Activated CD4-positive, alpha-beta T cell treated with anti-CD3 and anti-CD28 coated beads for 24 hours (primary cell): ENCODE data around the gene SUPV3L1.
"Not testable (repeated sequence)": the region's sequence is repeated elsewhere in the genome, so short reads cannot be mapped to it uniquely, and the experiment has no call there.

Experiments
- DNase-seq, 2 donors: peaks; one replicate each; pipeline ENCODE4 v3.0.0-alpha.2; 2020; ENCODE audit warnings: low read depth in 2 of 2

The SUPV3L1 gene

GRCh38 chr10:69179743-69180524, at the start of gene SUPV3L1:
SUPV3L1 (plus strand) TSS chr10:69180234; CDS start chr10:69180292, 58 bp downstream.
- peak; percentile 75 to 77 for DNase-seq

DNA sequence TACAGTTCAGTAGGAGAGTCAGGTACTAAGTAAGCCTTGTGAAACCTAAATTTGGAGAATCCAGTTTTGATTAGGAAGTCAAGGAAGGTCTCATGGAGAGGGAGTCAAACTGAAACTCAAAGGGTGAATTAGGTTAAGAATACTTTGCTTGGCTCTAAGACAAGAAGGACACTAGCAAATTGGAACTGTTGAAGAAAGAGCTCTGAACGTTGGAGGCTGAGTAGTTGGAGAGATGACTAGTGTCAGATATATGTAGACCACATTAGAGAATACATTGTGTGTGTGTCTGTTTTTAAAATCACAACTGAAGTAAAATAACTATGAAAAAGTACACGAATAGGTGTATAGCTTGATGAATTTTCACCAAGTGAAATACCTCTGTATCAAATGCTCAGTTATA, 49.8 kb upstream of the SUPV3L1 start:
- DNase-seq: no peak

DNA sequence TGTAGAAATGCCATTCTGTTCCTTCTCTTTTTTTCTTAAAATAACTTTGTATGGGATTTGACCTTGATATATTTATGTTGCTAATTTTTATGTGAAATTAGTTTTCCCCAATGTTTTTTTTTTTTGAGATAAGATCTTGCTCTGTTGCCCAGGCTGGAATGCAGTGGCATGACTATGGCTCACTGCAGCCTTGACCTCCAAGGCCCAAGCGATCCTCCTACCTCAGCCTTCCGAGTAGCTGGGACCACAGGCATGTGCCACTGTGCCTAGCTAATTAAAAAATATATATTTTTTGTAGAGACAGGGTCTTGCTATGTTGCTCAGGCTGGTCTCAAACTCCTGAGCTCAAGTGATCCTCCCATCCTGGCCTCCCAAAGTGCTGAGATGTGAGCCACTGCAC, 40.1 kb upstream of the SUPV3L1 start:
- no peak for DNase-seq

DNA sequence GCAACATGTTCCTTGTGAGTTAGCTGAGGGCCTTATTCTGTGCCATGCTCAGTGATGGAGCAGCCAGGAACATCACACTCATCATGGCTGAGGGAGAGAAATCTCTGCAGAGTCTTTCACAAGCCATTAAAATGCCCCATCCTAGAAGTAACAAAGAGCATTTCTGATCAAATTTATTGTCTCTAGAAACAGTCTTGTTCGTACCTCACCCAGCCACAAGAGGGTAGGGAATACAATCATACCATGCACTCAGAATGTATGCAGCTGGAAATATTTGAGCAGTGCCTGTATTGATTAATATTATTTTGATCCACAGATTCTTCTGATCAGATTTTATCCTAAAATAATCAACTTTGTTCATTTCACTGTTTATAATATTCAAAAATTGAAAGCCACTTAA, 38.7 kb upstream of the SUPV3L1 start:
- no peak for DNase-seq

- not testable (repeated sequence) for DNase-seq
Measured at GRCh38 chr10:69142074-69142473, 38.0 kb upstream of the SUPV3L1 start.

DNA sequence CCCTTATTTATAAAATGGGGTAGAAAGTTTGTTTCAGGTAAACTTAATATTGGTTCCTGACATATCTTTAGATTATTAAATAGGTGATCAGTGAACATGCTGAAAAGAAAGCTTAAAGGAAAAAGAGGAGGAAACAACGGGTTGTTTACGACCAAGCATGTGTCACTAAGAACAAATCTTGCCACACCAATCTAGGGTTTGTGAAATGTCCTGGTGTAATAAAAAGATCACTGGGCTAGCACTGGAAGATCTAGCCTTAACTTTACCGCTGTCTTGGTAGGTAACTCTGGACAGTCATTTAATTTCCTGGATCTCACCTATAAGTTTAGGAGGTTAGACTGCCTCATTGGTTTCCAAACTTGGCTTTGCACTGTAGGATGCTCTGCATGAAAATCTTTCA, 37.1 kb upstream of the SUPV3L1 start:
- DNase-seq: no peak

GRCh38 chr10:69145329-69145728, 34.7 kb upstream of the SUPV3L1 start:
- DNase-seq: no peak

- DNase-seq: no peak
Measured at GRCh38 chr10:69145864-69146263, 34.2 kb upstream of the SUPV3L1 start.

DNA sequence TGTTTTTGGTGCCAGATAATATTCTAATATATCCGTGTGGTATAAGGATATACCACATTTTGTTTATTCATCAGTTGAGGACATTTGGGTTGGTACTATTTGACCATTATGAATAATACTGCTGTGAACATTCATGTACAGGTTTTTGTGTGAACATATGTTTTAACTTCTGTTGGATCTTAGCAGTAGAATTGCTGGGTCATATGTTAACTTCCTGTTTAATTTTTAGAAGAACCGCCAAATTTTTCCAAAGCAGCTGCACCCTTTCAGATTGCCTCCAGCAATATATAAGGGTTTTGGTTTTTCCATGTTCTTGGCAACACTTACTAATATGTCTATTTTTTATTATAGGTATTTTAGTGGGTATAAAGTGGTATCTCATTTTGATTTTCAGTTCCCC, 33.3 kb upstream of the SUPV3L1 start:
- DNase-seq: no peak

- DNase-seq: no peak
Measured at GRCh38 chr10:69151984-69152383, 28.1 kb upstream of the SUPV3L1 start.

- no peak for DNase-seq
Measured at GRCh38 chr10:69153227-69153626, 26.8 kb upstream of the SUPV3L1 start.

DNA sequence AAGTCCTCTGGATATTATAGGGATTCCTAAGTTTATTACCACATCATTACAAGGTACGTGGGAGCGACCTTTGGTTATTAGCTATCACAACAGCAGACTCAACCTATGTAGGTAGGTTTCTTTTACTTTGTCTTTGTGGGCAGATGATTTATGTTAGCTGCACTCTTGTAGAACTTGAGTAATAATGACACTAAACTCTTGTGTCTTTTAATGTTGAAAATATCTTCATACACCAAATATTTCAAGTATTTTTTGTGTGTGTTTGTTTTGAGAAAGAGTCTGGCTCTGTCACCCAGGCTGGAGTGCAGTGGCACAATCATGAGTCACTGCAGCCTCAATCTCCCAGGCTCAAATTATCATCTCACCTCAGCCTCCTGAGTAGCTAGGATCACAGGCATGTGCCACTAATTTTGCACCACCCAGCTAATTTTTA, 19.2 kb upstream of the SUPV3L1 start:
- DNase-seq: no peak

- DNase-seq: no peak
Measured at GRCh38 chr10:69168493-69168892, 11.5 kb upstream of the SUPV3L1 start.

DNA sequence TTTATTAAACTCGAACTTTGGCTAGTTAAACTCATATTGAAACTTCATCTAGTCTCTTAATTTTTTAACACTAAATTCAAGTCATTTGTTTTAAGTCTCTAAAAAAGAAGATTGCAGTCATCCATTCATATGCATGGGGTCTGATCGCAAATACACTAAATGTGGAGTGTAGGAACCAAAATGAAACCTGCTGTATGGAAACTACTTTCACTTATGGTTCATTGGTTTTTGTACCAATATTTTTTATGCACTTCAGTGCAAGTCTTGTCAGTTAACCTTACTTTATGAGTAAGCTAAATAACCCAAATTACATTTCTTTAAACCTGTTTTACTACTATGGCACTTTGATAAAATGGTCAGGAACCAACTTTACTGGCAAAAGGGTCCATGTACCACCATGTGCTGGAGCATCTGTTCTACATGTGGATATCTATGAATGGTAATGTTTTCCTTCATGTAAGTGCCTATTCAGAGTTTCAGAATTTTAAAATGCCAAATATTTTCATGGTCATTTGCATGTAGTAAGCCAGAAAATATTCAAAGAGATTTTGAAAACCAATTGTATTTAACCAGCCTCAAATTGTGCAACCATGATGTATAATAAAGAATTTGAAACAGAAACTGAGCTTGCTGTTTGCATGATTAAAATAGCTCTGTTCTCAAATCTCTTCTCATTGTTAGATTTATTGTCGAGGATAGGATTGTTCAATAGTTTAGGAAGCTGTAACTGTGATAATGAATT, 7.6 kb upstream of the SUPV3L1 start:
- DNase-seq: no peak

GRCh38 chr10:69175326-69175725, 4.7 kb upstream of the SUPV3L1 start:
- not testable (repeated sequence) for DNase-seq

- no peak for DNase-seq
Measured at GRCh38 chr10:69176823-69177222, 3.2 kb upstream of the SUPV3L1 start.

DNA sequence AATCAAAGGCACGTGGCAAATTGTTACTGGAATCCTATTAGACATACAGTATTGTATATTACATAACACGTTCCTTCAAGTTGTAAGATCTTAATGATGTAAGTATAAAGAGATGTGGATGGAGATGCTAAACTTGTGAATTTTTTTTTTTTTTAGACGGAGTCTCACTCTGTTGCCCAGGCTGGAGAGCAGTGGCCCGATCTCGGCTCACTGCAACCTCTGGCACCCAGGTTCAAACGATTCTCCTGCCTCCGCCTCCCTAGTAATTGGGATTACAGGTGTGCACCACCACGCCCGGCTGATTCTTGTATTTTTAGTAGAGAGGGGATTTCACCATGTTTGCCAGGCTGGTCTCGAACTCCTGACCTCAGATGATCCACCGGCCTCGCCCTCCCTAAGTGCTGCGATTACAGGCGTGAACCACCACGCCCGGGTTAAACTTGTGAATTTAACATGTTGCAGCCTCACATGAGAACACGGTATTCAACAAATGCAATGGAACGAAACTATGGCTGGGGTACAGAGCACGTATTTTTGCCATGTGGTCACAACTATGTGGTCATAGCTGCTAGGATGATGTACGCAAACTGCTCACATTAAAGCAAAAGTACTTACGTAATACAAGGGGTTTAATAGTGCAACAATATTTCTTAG, 818 bp upstream of the SUPV3L1 start:
- DNase-seq: no peak

GRCh38 chr10:69180525-69181204, 631 bp downstream of the SUPV3L1 start:
- DNase-seq: no peak

GRCh38 chr10:69181433-69181832, 1.4 kb downstream of the SUPV3L1 start:
- no peak for DNase-seq

DNA sequence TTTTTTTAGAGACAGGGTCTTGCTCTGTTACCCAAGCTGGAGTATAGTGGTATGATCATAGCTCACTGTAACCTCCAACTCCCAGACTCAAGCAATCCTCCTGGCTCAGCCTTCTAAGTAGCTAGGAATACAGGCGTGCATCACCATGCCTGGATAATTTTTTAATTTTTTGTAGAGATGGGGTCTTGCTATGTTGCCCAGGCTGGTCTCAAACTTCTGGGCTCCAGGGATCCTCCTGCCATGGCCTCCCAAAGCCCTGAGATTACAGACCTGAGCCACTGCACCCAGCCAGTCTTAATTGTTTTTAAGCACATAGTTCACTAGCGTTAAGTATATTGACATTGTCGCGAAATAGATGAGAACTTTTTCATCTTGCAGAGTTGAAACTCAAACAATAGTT, 2.0 kb downstream of the SUPV3L1 start:
- DNase-seq: no peak

DNA sequence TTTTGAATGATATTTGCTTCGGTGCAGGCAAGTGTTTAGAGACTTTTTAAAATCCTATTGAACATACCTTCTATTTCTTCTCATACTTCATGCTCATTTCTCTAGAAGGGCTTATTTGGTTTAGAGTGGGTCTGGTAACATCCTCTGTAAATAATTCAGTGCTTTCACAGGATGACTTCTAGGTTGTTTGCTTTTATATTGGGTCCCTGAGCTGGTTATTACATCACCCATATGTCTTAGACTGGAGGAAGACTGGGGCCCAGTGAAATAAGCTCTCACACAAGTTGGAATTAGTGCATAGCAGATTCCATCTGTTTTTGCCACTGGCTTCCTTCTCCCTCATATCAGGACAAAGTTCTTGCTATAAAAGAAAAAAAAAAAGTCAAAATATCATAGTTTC, 6.5 kb downstream of the SUPV3L1 start:
- DNase-seq: no peak

DNA sequence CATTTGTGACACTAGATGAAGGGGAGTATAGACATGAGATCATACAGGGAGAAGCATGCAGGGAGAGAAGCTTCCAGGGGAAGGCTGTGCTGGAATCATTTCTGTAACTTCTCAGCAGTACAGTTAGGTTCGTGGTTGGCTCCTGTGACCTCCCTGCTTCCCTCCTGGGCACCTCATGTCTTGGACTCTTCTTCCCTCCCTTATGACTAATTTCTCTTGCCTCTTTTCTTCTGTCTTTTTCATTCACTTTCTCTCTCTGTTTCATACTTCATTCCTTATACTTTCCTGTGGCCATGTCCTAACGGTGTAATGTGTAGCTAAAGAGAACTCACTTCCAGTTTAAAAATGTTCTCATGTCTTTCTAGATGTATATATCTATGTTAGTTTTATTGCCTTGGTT, 21.0 kb downstream of the SUPV3L1 start:
- no peak for DNase-seq
